ENCODE measurements around the gene SVIL. TPM values are rescaled to one million over a fixed set of nuclear protein-coding genes. Genes with fewer than 3 reads are reported as not detected.
"Not testable (repeated sequence)": the region's sequence is repeated elsewhere in the genome, so short reads cannot be mapped to it uniquely, and the experiment has no call there.

The SVIL gene
- polyA plus RNA-seq, 3 donors: 34.4 to 37.2 (median 35.1) TPM

DNA sequence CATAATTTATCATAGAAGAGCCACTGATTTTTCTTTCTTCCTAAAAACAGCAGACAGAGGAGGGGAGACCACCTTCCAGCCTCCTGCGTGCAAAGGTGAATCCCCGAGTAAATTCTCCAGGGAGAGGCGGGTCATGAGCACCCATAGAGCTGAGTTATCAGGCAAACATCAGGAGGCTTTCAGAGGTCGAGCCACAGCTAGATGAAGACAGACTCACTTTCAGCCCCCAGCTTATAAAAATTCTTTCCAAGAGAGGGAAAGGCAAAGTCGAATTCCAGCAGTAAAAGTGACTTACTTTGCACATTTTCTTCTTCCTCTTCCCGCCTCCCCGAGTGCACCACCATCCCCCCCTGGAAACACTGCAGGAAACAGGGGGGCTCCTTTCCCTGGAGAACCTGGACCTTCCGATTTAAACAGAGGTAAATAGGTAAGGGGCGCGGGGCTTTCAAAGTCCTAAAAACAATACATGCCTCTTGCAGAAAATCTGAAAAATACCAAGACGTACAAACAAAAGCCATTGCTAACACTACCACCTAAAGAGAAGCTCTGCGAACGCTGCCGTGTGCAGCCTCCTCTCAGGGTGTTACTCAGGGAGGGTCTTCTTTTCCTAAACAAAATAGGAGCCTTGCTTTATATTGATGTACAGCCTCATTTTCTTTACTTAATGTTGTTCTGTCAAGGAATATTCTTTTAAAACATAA, 163.8 kb downstream of the SVIL start:
- no peak for DNase-seq (ENCODE audit: low read depth in 3 of 3, low spot score in 2 of 3)

DNA sequence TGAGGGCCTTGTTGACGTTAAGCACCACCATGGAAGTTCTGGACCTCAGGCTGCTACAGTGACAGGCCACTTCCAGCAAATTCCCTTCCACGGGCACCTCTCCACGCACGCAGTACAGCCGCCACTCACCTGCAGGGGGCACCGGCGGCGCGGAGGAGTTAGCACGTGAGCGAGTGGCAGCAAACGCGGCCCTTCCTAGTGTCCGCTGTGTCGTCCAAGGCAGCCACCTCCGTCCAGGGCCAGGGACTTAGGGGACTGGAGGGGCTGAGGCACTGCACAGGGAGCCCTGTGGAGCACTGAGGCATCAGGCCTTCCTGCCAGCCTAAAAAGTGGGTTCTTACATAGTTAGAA, 164.4 kb downstream of the SVIL start:
- no peak for DNase-seq (ENCODE audit: low read depth in 3 of 3, low spot score in 2 of 3)

DNA sequence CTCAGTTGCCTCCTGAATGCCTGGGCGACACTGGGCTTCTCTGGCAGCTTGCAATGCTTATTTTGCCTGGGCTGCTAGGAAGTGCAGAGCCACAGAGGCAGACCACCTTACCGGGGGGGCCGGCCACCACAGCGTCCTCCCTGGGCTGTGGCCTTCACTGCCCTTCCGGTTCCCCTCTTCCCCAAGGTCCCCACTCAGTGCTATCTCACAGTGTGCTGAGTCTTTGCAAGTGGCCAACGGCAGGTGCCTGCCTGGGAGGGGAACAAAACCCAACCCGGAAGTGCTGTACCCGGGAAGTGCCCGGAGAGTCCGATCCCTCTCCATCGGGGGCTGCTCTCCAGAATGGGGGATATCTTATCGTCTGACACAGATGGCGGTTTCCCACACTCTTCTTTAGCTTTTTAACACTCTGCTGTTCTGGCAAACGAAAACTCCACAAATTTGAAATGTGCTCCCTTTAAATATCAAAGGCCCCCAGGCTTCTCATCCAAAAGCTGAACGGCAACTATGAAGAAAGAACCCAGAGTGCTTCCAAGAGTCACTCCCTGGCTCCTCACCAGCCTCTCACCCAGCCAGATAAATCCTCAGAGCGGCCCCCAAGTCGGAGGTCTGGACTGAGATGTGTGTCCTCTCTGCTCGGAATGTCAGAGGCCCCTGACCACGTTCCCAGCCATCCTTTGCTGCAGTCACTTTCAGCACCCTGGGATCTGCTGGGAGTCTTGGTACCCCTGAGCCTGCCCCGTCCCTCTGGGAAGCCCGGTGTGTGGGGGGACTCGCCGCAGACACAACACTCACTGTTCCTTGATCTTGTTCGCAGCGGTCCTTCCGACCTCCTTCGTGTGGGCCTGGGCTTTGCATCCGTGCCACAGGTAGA, 165.1 kb downstream of the SVIL start:
- no peak for DNase-seq (ENCODE audit: low read depth in 3 of 3, low spot score in 2 of 3)

GRCh38 chr10:29465384-29465783, 169.4 kb downstream of the SVIL start:
- DNase-seq (ENCODE audit: low read depth in 3 of 3, low spot score in 2 of 3): no peak

DNA sequence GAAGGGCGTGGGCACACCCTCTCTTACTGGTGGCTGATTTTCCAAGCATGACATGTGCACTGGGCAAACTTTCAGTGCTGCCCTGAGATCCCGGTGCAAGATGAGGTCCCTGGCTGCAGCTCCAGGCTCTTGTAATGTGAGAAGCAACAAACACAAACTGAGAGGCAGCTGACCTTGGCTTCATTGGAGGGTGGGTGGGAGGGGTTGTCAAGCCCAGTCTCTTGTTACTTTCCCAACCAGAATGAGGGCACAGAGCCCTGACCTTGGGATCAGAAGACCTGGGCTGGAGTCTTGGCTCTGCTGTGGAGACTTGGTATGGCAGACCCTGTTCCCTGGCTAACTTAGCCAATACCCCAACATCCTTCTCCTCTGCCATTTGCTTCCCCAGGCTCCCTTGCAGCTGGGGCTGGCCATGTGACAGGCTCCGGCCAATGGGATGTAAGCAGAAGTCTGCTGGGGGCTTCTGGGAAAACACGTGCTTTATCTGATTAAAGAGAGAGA, 170.1 kb downstream of the SVIL start:
- DNase-seq (ENCODE audit: low read depth in 3 of 3, low spot score in 2 of 3): not testable (repeated sequence)

GRCh38 chr10:29461042-29461441, 173.7 kb downstream of the SVIL start:
- no peak for DNase-seq (ENCODE audit: low read depth in 3 of 3, low spot score in 2 of 3)

- not testable (repeated sequence) for DNase-seq (ENCODE audit: low read depth in 3 of 3, low spot score in 2 of 3)
Measured at GRCh38 chr10:29458190-29458589, 176.6 kb downstream of the SVIL start.

- DNase-seq (ENCODE audit: low read depth in 3 of 3, low spot score in 2 of 3): no peak
Measured at GRCh38 chr10:29455095-29455494, 179.7 kb downstream of the SVIL start.

DNA sequence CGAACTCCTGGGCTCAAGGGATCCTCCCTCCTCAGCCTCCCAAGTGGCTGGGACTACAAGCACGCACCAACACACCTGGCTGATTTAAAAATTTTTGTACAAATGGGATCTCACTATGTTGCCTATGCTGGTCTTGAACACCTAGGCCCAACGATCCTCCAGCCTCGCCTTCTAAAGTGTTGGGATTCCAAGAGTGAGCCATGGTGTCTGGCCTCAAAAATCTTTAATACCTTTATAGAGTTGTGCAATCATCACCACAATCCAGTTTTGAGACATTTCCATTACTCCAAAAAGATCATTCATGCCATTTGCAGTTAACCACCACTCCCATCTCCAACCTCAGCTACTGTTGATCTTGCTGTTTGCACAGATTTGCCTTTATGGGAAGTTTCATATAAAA, 180.5 kb downstream of the SVIL start:
- DNase-seq (ENCODE audit: low read depth in 3 of 3, low spot score in 2 of 3): no peak

DNA sequence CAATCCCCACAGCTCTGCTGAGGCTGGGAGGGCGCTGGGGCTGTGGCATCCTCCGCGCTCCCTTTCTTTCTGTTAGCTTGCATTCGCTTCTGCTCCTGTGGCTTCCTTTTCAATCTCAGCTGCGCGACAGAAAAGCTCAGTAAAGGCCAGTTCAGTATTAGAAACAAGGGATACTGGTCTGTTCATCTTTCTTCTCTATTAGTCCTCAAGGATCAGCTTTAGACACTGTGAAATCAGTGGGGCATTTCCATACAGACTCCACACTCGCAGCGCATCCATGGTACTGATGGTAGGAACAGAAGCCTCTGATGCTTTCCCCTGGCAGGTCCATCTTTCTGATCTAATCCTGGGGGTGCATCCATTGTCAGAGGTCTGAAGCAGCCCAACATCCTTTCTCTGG, 182.2 kb downstream of the SVIL start:
- no peak for DNase-seq (ENCODE audit: low read depth in 3 of 3, low spot score in 2 of 3)

GRCh38 chr10:29451946-29452345, 182.8 kb downstream of the SVIL start:
- no peak for DNase-seq (ENCODE audit: low read depth in 3 of 3, low spot score in 2 of 3)

DNA sequence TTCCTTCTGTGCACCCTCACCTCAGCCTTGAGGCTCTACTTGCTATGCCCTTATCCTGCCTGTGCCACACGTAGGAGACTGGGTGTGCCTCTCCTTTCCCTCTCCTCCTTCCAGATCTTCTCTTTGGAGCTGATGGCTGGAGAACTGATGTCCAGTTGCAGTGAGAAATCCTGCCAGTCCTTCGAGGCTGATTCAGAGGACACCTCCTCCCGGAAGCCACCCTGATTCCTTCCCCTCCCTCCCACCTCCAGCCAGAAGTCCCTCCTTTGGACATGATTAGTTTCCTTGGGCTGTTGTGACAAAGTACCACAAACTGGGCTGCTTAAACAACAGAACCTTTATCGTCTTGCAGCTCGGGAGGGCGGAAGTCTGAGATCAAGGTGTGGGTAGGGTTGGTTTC, 184.4 kb downstream of the SVIL start:
- no peak for DNase-seq (ENCODE audit: low read depth in 3 of 3, low spot score in 2 of 3)

DNA sequence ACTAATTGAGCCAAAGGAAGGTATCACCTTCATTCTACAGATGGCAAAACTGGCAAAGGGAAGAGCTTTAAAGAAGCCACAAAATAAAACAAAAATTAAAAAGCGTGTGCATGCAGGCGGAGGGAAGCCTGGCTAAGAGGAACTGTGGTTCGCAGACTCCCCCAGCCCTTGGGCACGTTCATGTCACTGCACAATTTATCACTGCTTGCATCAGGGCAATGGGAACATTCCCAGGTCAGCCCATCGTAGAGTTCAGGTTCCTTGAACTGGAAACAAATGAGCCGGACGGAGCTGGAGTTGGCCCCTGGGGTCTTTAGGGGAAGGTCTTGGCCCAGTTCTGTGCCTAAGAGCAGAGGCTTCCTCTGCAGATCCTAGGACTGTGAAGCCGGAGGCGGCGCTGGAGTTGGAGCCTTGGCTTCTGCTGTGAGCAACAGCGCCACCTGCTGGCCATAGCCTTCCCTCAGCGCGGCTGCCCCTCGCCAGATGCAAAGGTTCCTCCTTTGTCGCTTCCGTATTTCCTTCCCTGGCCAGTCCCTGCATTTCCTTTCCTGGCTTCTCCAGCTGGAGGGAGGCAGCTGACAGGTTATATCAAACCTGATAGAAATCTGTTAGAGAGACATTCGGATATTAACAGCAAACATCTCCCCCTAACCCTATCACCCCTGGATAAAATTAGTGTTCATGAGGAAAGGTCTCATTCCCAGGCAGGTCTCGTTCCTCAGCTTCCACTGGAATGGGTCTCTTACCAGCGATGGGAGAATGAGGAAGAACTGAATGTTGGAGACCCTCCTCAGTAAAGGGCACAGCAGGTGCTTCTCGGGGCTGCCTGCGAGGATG, 185.8 kb downstream of the SVIL start:
- DNase-seq (ENCODE audit: low read depth in 3 of 3, low spot score in 2 of 3): peak; percentile 30 to 53 (median 38)

DNA sequence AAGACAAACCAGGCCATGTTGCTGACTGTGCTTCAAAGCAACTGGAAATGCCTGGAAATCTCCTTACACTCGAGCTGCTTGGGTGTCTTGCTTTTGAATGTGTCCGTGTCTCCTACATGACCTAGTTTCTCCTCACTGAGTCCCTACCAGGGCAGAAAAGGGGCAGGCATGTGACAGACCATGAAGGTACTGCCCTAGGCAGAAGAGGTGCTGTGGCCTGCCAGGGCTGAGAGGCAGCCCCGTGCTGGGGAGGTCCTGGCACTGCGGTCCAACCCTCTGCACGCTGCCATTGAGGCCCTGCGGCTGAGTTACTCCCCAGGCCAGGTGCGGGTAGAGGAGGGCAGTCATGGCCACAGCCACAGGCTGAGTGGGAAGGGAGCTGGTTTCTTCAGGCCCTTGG, 186.6 kb downstream of the SVIL start:
- DNase-seq (ENCODE audit: low read depth in 3 of 3, low spot score in 2 of 3): no peak

GRCh38 chr10:29446327-29446726, 188.4 kb downstream of the SVIL start:
- no peak for DNase-seq (ENCODE audit: low read depth in 3 of 3, low spot score in 2 of 3)

DNA sequence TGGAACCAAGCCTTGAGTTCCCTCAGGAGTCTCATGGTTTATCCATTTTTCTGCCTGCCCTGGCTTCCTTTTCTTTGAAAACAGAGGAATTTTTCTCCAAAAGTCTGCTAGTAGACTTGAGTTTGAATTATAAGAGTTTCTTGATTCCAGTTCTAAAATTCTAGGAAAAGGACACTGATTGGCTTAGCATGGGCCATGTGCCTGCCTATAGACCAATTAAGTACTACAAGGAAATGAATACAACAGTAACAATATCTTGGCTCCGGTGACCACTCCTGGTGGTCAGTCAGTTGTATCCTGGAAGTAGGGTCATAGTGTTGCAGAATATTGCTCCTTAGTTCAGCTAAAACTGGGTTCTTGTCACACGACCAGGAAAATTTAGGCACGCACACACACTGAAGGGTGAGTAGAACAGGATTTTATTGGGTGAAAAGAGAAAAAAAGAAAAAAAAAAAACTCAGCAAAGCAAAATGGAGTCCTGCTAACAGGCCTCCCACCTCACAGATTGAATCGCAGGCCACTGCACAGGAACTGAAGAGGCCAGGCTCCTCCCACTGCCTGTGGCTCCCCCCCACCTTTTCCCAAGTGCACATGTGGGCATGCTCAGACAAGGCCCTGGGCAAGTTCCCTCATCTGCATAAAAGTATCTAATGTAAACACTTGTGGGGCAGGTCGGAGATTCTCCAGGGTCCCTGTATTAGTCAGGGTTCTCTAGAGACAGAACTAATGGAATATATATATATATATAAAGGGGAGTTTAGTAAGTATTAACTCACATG, 190.8 kb downstream of the SVIL start:
- no peak for DNase-seq (ENCODE audit: low read depth in 3 of 3, low spot score in 2 of 3)

GRCh38 chr10:29440981-29441380, 193.8 kb downstream of the SVIL start:
- no peak for DNase-seq (ENCODE audit: low read depth in 3 of 3, low spot score in 2 of 3)

DNA sequence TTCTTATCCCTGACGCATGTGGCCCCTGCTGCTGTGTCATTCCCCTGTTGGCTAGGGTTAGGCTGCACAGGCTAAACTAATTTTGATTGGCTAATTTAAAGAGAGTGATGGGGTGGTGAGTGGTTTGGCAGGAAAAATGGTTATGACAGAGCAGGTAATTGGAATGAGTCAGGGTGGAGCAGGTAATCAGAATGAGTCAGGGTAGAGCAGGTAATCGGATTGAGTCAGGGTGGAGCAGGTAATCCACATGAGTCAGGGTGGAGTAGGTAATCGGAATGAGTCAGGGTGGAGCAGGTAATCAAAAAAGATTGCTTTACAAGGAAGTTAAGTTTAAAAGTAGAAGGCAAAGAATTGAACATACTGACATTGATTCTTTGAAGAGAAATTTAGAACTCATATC, 195.8 kb downstream of the SVIL start:
- DNase-seq (ENCODE audit: low read depth in 3 of 3, low spot score in 2 of 3): not testable (repeated sequence)

- no peak for DNase-seq (ENCODE audit: low read depth in 3 of 3, low spot score in 2 of 3)
Measured at GRCh38 chr10:29438271-29438670, 196.5 kb downstream of the SVIL start.

GRCh38 chr10:29437871-29438270, 196.9 kb downstream of the SVIL start:
- DNase-seq (ENCODE audit: low read depth in 3 of 3, low spot score in 2 of 3): no peak

Measured in right renal cortex interstitium (tissue), 3 donors.